Retinal pigment epithelial cell (primary cell): ENCODE results near the gene AKAP13.

Experiments
- DNase-seq: peaks from one replicate; pipeline ENCODE4 v3.0.0-alpha.2; 2010; ENCODE audit warnings: low read depth
- H3K4me3 ChIP-seq: 2 replicates; pipeline ENCODE4 v1.5.1; 2011; ENCODE audit warnings: mild to moderate bottlenecking, low read length, control low read depth, moderate library complexity
- CTCF ChIP-seq: conservative IDR thresholded peaks from 2 replicates; pipeline ENCODE4 v1.5.1; 2011; ENCODE audit warnings: low read depth, low read length, control low read depth, inconsistent platforms

The AKAP13 gene

DNA sequence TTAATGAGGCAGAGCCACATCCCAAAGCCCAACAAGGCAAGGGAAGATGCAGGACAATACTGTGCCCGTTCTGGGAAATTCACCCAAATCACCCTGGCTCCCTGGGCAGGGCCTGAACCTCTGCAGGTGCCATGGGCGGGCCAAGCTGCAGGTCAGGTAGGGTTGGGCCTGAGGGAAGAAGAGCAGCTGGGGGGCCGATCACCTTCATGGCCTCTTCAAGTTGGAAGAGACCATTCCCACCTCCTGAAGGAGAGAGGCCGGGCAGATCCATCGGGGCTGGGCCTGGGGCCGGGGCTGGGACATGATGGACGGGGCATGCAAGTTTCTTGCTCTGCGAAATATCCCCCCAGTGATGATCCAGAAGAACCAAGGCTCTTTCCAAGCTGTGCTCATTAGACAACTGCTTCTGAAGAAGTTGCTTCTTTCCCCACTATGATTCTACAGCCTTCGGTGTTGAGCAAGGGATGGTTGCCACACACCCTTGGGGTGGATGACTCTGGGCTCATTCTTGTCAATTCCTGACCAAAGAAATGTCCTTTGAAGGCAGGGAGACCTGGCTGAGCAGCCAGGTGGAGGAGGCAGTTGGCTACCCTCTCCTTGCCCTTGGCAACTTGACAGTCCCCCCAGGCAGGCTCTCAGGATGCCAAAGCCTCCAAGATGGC is 376.1 kb downstream of the AKAP13 start:
- no peak for DNase-seq
- no peak for TF ChIP-seq CTCF
- no peak overlapping the region for H3K4me3 ChIP-seq

- no peak for DNase-seq
- no peak for TF ChIP-seq CTCF
- H3K4me3 ChIP-seq = no peak overlapping the region
Measured at GRCh38 chr15:85757073-85757938, 376.9 kb downstream of the AKAP13 start.

DNA sequence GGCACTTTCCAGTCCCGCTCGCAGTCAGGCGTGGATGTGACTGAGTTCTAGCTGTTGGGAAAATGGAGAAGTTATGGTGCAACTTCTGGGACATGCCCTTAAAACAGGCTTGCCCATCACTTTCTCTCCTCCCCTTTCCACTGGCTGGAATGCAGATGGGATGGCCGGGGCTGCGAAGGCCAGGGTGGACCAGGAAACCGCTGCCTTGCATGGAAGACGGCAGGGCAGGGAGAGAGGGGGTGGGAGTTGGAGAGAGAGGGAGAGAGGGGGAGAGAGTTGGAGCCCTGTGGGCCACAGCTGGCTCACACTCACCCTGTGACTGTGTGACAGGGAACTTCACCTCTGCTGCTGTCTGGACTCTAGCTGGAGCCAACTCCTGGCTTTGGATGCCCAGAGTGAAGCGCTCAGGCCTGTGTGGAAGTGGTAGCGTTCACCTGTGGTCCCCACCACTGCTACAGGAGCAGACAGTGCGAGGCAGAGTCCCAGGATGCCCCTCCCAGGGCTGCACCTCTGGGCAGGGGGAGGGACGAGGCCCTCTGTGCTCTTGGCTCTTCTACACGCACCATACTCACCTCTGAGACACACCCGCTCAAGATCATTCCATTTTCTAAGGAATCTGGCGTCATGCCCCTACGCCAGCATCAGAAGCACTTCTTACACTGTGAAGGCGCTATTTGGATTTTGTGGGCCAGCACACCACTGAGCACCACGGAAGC is 377.7 kb downstream of the AKAP13 start:
- TF ChIP-seq CTCF = no peak
- no peak for DNase-seq
- H3K4me3 ChIP-seq = no peak overlapping the region

GRCh38 chr15:85758655-85758978 is 378.2 kb downstream of the AKAP13 start:
- no peak for TF ChIP-seq CTCF
- H3K4me3 ChIP-seq = no peak overlapping the region

GRCh38 chr15:85759376-85759775 is 379.0 kb downstream of the AKAP13 start:
- no peak for DNase-seq
- no peak for TF ChIP-seq CTCF
- H3K4me3 ChIP-seq = no peak overlapping the region

More at GRCh38 chr15:85758655-85758978, 378.2 kb downstream of the AKAP13 start:
- no peak for DNase-seq

DNA sequence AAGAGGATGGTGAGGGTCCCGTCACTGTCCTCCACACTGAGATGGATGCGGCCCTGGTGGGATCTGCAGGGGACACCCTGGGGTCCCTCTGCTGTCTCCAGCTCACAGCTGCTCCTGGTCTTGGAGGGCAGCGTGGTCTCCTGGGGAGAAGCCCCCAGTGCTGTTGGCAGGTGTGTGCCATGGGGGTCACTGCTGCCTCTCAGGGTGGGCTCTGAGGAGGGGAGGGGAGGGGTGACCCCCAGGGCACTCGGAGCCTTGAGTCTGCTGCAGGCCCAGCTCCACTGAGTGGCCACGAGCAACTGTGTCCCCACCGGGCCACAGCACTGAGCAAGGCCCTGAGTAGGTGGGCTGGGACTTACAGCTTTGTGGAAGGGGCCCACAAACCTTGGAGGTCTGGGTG is 379.6 kb downstream of the AKAP13 start:
- no peak for TF ChIP-seq CTCF
- DNase-seq = no peak
- H3K4me3 ChIP-seq = no peak overlapping the region
